HepG2 (cell line): Measurements from ENCODE around the gene MT1M. TPM values are rescaled to one million over a fixed set of nuclear protein-coding genes. Genes with fewer than 3 reads are reported as not detected.

Experiments used
- ATAC-seq: fragments of 200-7000 bp; cut with Tn5 transposase; 3 replicates; pipeline ENCODE4 v1.9.1; 2020; ENCODE audit warnings: mild to moderate bottlenecking, moderate library complexity
- BruUV-seq: library from RNA; stranded (reverse); fragments of 400-500 nt; replicated peaks from 2 replicates; lab custom pipeline; 2021; lab: Mats Ljungman, UMichigan
- CTCF ChIA-PET: fragments of 300-600 bp; formaldehyde crosslinking; extraction: SDS; loops from one replicate; lab custom pipeline; 2021; ENCODE audit warnings: low total read pairs, inconsistent platforms, low intra/inter-chr PET ratio; lab: Yijun Ruan, JAX
- POLR2A ChIA-PET: fragments of 350-600 bp; sonication (Branson Sonifier 250); formaldehyde crosslinking; loops from one replicate; lab custom pipeline; 2020; ENCODE audit warnings: antibody characterized with exemption, inconsistent platforms; lab: Yijun Ruan, JAX
- DNase-seq: peaks from one replicate; pipeline ENCODE4 v3.0.0-alpha.2; 2015; ENCODE audit warnings: low spot score
- FAIRE-seq: peaks from 3 replicates; lab custom pipeline; 2011; peaks lifted over from hg19 to GRCh38; lab: Jason Lieb, UNC
- H2AFZ ChIP-seq: one replicate; pipeline ENCODE4 v1.6.1; 2011; ENCODE audit warnings: low read length, inconsistent platforms
- H3K27ac ChIP-seq: fragments of 300-600 bp; 3 replicates; pipeline ENCODE4 v1.8.0; 2011; ENCODE audit warnings: mixed run types, mild to moderate bottlenecking, mixed read lengths, low read length, inconsistent platforms; ENCODE audit not compliant: insufficient read depth; ENCODE audit errors: extremely low read length
- H3K27me3 ChIP-seq, 2 experiments: fragments of 200-600 bp in 1 of 2; 2 replicates in 1 of 2; 3 replicates in 1 of 2; pipeline versions ENCODE4 v1.6.0 to v1.8.0; 2011; ENCODE audit warnings: low read length in 2 of 2, mild to moderate bottlenecking in 2 of 2, moderate library complexity in 2 of 2, inconsistent platforms in 1 of 2; ENCODE audit not compliant: insufficient read depth in 2 of 2, control insufficient read depth in 1 of 2
- H3K36me3 ChIP-seq, 2 experiments: fragments of 200-600 bp in 1 of 2; replicated peaks in 1 of 2; 2 replicates in 1 of 2; 3 replicates in 1 of 2; pipeline versions ENCODE4 v1.5.1 to v1.8.0; 2011; ENCODE audit warnings: low read length in 2 of 2, inconsistent platforms in 1 of 2; ENCODE audit not compliant: insufficient read depth in 2 of 2, control insufficient read depth in 1 of 2
- H3K4me1 ChIP-seq: 2 replicates; pipeline ENCODE4 v1.5.1; 2012; ENCODE audit warnings: low read length, inconsistent platforms; ENCODE audit not compliant: insufficient read depth
- H3K4me2 ChIP-seq: 2 replicates; pipeline ENCODE4 v1.6.0; 2011; ENCODE audit warnings: low read depth, low read length, inconsistent platforms
- H3K4me3 ChIP-seq, 3 experiments: fragments of 200-600 bp in 1 of 3; sonication (generic), shearing (Covaris generic) in 1 of 3; replicated peaks in 1 of 3; 2 replicates each; pipeline ENCODE4 v1.5.1; 2011 to 2016; ENCODE audit warnings: low read length in 3 of 3, inconsistent platforms in 2 of 3, low read depth in 2 of 3, mild to moderate bottlenecking in 2 of 3, control low read depth in 1 of 3, mixed read lengths in 1 of 3; ENCODE audit not compliant: insufficient read depth in 1 of 3
- H3K79me2 ChIP-seq: one replicate; pipeline ENCODE4 v1.6.1; 2011; ENCODE audit warnings: low read length, inconsistent platforms; ENCODE audit not compliant: insufficient read depth
- H3K9ac ChIP-seq: 2 replicates; pipeline ENCODE4 v1.6.0; 2011; ENCODE audit warnings: mild to moderate bottlenecking, low read depth, low read length, inconsistent platforms; ENCODE audit not compliant: insufficient read depth
- H3K9me3 ChIP-seq: 2 replicates; pipeline ENCODE4 v1.5.1; 2012; ENCODE audit warnings: mild to moderate bottlenecking, low read length
- H4K20me1 ChIP-seq: 2 replicates; pipeline ENCODE4 v1.6.0; 2011; ENCODE audit warnings: inconsistent platforms, mild to moderate bottlenecking, low read length, moderate library complexity; ENCODE audit not compliant: insufficient read depth
- ATM ChIP-seq: fragments of 450-650 bp; IDR thresholded peaks from 2 replicates; pipeline ENCODE4 v1.7.1; 2017; ENCODE audit warnings: mild to moderate bottlenecking, borderline replicate concordance
- NBN ChIP-seq: fragments of 450-650 bp; conservative IDR thresholded peaks from 2 replicates; pipeline ENCODE4 v1.6.1; 2017
- ZFP91 ChIP-seq: sonication (generic); formaldehyde crosslinking; IDR thresholded peaks from 2 replicates; pipeline ENCODE4 v1.9.0; 2022; ENCODE audit warnings: missing genetic modification reagents, mild to moderate bottlenecking, borderline replicate concordance
- ZNF263 ChIP-seq: sonication (generic); formaldehyde crosslinking; IDR thresholded peaks from 2 replicates; pipeline ENCODE4 v1.4.0; 2020; ENCODE audit warnings: missing genetic modification reagents
- ZNF703 ChIP-seq: sonication (generic); formaldehyde crosslinking; IDR thresholded peaks from 2 replicates; pipeline ENCODE4 v1.5.1; 2020; ENCODE audit warnings: missing genetic modification reagents, mild to moderate bottlenecking, moderate library complexity, borderline replicate concordance
- ZNF776 ChIP-seq: sonication (generic); formaldehyde crosslinking; IDR thresholded peaks from 2 replicates; pipeline ENCODE4 v1.4.0; 2020; ENCODE audit warnings: mild to moderate bottlenecking, missing genetic modification reagents
- ZNF784 ChIP-seq: sonication (generic); formaldehyde crosslinking; IDR thresholded peaks from 2 replicates; pipeline ENCODE4 v1.5.1; 2020; ENCODE audit warnings: missing genetic modification reagents, mild to moderate bottlenecking, borderline replicate concordance
- WGBS: methylation state at CpG from one replicate; pipeline ENCODE4 v1.1.6; 2017; ENCODE audit warnings: low lambda C conversion rate; 5-methylcytosine and 5-hydroxymethylcytosine counted together
- in situ Hi-C: cut with HindIII; loops from 2 replicates; pipeline ENCODE4 v1.10.0; 2017; ENCODE audit warnings: low pct_unique_long_range_greater_than_20kb; ENCODE audit not compliant: extremely low pct_ligation_motif_present
- intact Hi-C: fragments of 100-400 bp; cut with micrococcal nuclease; formaldehyde crosslinking; loops from one replicate; pipeline ENCODE4 v1.10.0; 2022; ENCODE audit not compliant: unreplicated experiment
- polyA plus RNA-seq, 8 experiments: library from polyadenylated mRNA; depleted of rRNA in 3 of 8; stranded (reverse) in 7 of 8; unstranded in 1 of 8; fragments of >200 nt; fragmentation: Illumina TruSeq in 4 of 8; extraction: Trizol in 4 of 8; gene quantifications; 2 replicates each; pipeline versions ENCODE4 v1.2.1 to v1.2.3, GENCODE V29; 2011 to 2016; ENCODE audit warnings: low read depth in 4 of 8, missing spikeins in 1 of 8, mixed read lengths in 1 of 8; ENCODE audit not compliant: insufficient read depth in 1 of 8
- total RNA-seq, 5 experiments: library from RNA; depleted of rRNA; stranded (reverse); fragments of >200 nt; fragmentation: Illumina TruSeq; extraction: Trizol; gene quantifications; 2 replicates each; pipeline ENCODE4 v1.2.3, GENCODE V29; 2016; ENCODE audit warnings: low read depth in 1 of 5

MT1M gene
- total and polyA plus RNA-seq, 2 of the 13 experiments (the other 11 are each of a cell fraction or from before 2014, with no cell fraction given) = 4.6 TPM; not detected in 1

- no peaks in the 10 kb centered on the region for H3K79me2 ChIP-seq
- in situ Hi-C loops = no loop called here
- WGBS = 8% methylated on average over 1 of the region's 1 CpG
- FAIRE-seq (no peak), DNase-seq (no peak), ATAC-seq (no peak)
- ChIA-PET CTCF (no interaction called here), POLR2A (interaction anchor here (1.8 kb wide), 1 partner anchor 20 kb away, joined by 5 read pairs; the partner anchor contains the start of gene MT1E)
- no peak overlapping the region for H3K9ac ChIP-seq
- TF ChIP-seq ATM (no peak), ZNF703 (CRISPR knock-in tag) (no peak), ZNF776 (CRISPR knock-in tag) (no peak), ZNF784 (CRISPR knock-in tag) (no peak), NBN (no peak), ZNF263 (CRISPR knock-in tag) (no peak), ZFP91 (CRISPR knock-in tag) (no peak)
- H3K9me3 ChIP-seq = no peaks in the 10 kb centered on the region
- intact Hi-C loops = no loop called here
- no peak overlapping the region for H2AFZ ChIP-seq
- no peaks in the 10 kb centered on the region for H3K36me3 ChIP-seq
- H3K4me2 ChIP-seq = no peak overlapping the region
- H3K27ac ChIP-seq = no peak overlapping the region
- H4K20me1 ChIP-seq = no peaks in the 10 kb centered on the region
- H3K27me3 ChIP-seq = peaks cover 9 to 42% of the 10 kb centered on the region in 2 experiments; a peak in 4 of 5 replicates
- BruUV-seq = no TSS peak
- H3K4me3 ChIP-seq = no peak overlapping the region
- H3K4me1 ChIP-seq = peaks cover 40% of the 10 kb centered on the region
These were observed 12.9 kb downstream of the MT1M start for GRCh38 chr16:56645311-56645710.
